H1 (cell line): ENCODE measurements around the gene TMEM252.

Source experiments
- EP300 ChIP-seq, 2 experiments: IDR thresholded peaks; 1 replicate in 1 of 2; 2 replicates in 1 of 2; pipeline ENCODE4 v1.6.1; 2011 to 2012; ENCODE audit warnings: low read depth in 2 of 2, low read length in 2 of 2, mild to moderate bottlenecking in 2 of 2, borderline replicate concordance in 1 of 2, inconsistent platforms in 1 of 2, moderate library complexity in 1 of 2
- HDAC6 ChIP-seq: IDR thresholded peaks from one replicate; pipeline ENCODE4 v1.7.1; 2012; ENCODE audit warnings: low read depth, mild to moderate bottlenecking, inconsistent platforms, low read length, moderate library complexity
- KDM5A ChIP-seq: fragments of 200-600 bp; IDR thresholded peaks from 2 replicates; pipeline ENCODE4 v1.7.1; 2012; ENCODE audit warnings: mild to moderate bottlenecking, low read length, inconsistent platforms, mixed read lengths
- MAFK ChIP-seq: IDR thresholded peaks from 2 replicates; pipeline ENCODE4 v1.6.1; 2012; ENCODE audit warnings: low read depth, mild to moderate bottlenecking, improper control_type of control experiment, low read length
- POU5F1 ChIP-seq: IDR thresholded peaks from 2 replicates; pipeline ENCODE4 v1.6.1; 2011; ENCODE audit warnings: low read depth, mild to moderate bottlenecking, low read length, moderate library complexity
- RAD21 ChIP-seq, 2 experiments: IDR thresholded peaks in 1 of 2; conservative IDR thresholded peaks in 1 of 2; 2 replicates each; pipeline ENCODE4 v1.6.1; 2011; ENCODE audit warnings: low read depth in 2 of 2, low read length in 2 of 2, improper control_type of control experiment in 1 of 2, inconsistent platforms in 1 of 2, mild to moderate bottlenecking in 1 of 2, moderate library complexity in 1 of 2
- SP1 ChIP-seq: IDR thresholded peaks from 2 replicates; pipeline ENCODE4 v1.6.1; 2011; ENCODE audit warnings: low read depth, low read length
- TAF1 ChIP-seq: IDR thresholded peaks from 2 replicates; pipeline ENCODE4 v1.6.1; 2011; ENCODE audit warnings: mild to moderate bottlenecking, low read depth, low read length
- TF ChIP-seq, protein P1 (sequence below), 3 experiments: IDR thresholded peaks; 1 replicate in 2 of 3; 2 replicates in 1 of 3; pipeline versions ENCODE4 v1.5.1 to v1.6.1; 2011; ENCODE audit warnings: low read length in 3 of 3, mild to moderate bottlenecking in 3 of 3, inconsistent platforms in 2 of 3, low read depth in 1 of 3, moderate library complexity in 1 of 3; ENCODE audit not compliant: insufficient read depth in 1 of 3; ENCODE audit errors: control extremely low read depth in 1 of 3

DNA sequence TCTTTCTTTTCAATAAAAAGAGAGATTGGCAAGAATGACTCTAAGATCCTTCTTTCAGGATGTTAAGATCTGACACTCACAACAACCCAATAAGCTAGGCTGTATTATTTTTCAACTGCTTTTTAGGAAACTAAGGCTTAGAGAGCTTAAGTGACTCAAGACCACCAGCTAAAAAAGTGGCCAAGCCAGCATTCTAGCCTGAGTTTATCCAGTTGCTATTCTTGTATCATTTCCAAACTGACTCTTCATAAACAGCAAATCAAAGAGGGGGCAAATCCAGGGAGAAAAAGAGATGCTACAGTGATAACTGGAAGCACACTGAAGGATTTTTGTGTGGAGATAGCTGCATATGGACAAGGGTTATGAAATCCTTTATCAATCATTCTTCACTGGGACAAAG, 47.1 kb downstream of the TMEM252 start:
- TF ChIP-seq, protein P1, sequence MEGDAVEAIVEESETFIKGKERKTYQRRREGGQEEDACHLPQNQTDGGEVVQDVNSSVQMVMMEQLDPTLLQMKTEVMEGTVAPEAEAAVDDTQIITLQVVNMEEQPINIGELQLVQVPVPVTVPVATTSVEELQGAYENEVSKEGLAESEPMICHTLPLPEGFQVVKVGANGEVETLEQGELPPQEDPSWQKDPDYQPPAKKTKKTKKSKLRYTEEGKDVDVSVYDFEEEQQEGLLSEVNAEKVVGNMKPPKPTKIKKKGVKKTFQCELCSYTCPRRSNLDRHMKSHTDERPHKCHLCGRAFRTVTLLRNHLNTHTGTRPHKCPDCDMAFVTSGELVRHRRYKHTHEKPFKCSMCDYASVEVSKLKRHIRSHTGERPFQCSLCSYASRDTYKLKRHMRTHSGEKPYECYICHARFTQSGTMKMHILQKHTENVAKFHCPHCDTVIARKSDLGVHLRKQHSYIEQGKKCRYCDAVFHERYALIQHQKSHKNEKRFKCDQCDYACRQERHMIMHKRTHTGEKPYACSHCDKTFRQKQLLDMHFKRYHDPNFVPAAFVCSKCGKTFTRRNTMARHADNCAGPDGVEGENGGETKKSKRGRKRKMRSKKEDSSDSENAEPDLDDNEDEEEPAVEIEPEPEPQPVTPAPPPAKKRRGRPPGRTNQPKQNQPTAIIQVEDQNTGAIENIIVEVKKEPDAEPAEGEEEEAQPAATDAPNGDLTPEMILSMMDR (IDR thresholded peaks at IDR 0.05; ENCODE audit: control extremely low read depth in 1 of 3, insufficient read depth in 1 of 3, low read depth in 1 of 3, low read length in 3 of 3) = no peak
- TF ChIP-seq RAD21 (IDR thresholded peaks at IDR 0.05 in 1 of 2, conservative IDR thresholded peaks at IDR 0.05 in 1 of 2; ENCODE audit: low read depth in 2 of 2, low read length in 2 of 2) (no peak), KDM5A (no peak), TAF1 (no peak), MAFK (no peak), POU5F1 (no peak), EP300 (IDR thresholded peaks at IDR 0.05; ENCODE audit: borderline replicate concordance in 1 of 2, low read depth in 2 of 2, low read length in 2 of 2) (no peak), HDAC6 (no peak), SP1 (no peak)
